ENCODE results near the gene FILIP1L. TPM values are rescaled to one million over a fixed set of nuclear protein-coding genes. Genes with fewer than 3 reads are reported as not detected.

Gene FILIP1L
- total RNA-seq, 3 donors from 2014 or later = 19.8 to 23.7 (median 23.3) TPM

- Histone ChIP-seq H3K4me3 (no peak overlapping the region), H3K4me1 (no peaks in the 10 kb centered on the region), H3K36me3 (no peaks in the 10 kb centered on the region), H3K27me3 (no peaks in the 10 kb centered on the region), H3K27ac (no peak overlapping the region), H3K9me3 (no peaks in the 10 kb centered on the region)
- DNase-seq (ENCODE audit: low spot score in 2 of 2) = no peak
- intact Hi-C loops (cut with DNase I; ENCODE audit: low total_unique reads) = no loop called here
- no peak for TF ChIP-seq CTCF (IDR thresholded peaks at IDR 0.05)
- no peak for TF ChIP-seq POLR2A (IDR thresholded peaks at IDR 0.05)
- TF ChIP-seq POLR2AphosphoS5 (IDR thresholded peaks at IDR 0.05) = no peak
Observed at GRCh38 chr3:100104817-100105413, 9.4 kb downstream of the FILIP1L start.

- Histone ChIP-seq H3K27me3 (no peaks in the 10 kb centered on the region), H3K9me3 (no peaks in the 10 kb centered on the region), H3K27ac (peak overlapping the region in 1 of 2 donors; percentile 10), H3K36me3 (no peaks in the 10 kb centered on the region), H3K4me1 (no peaks in the 10 kb centered on the region), H3K4me3 (no peak overlapping the region)
- DNase-seq (ENCODE audit: low spot score in 2 of 2) = no peak
- no peak for TF ChIP-seq POLR2A (IDR thresholded peaks at IDR 0.05)
- TF ChIP-seq CTCF (IDR thresholded peaks at IDR 0.05) = no peak
- TF ChIP-seq POLR2AphosphoS5 (IDR thresholded peaks at IDR 0.05) = no peak
- intact Hi-C loops (cut with DNase I; ENCODE audit: low total_unique reads) = no loop called here
Observed at GRCh38 chr3:100104442-100104798, 9.9 kb downstream of the FILIP1L start.

DNA sequence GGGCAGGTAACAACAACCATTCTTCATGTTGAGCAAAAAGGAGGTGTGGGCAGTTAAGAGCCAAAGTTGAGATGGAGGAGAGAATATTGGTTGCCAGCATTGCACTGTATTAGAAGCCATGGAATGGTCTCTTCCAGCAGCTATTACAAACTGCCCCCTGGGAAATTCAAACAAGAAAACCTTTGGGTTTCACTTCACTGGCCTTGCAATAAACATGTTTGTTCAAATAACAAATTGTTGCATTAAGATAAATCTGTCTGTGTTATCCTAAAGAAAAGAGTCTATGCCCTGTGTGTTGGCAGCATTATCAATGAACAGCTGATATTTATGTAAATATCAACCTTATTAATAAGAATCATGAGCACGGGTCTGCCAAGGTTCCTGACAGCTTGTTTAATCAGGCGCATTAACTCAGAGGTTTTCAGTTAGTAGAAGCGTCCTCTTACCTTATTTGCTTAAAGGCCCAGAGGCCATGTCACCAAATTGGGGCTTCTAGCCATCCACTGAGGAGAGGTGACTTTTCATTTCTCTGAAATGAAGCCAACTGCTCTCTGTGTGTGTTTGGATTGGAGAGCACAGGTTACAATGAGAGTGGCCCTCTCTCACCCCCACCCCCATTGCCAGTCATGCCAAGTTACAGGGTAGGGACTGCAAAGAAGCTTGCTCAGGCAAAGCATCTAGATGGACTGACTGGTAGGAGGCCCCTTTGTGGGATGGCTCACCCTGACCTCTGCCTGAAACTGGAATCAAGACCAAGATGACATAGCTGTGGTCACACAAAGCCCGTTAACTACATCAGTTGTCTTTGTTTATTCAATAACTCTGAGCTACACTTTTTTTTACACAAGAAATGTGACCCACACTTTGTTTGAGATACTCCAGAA lies 10.5 kb downstream of the FILIP1L start:
- DNase-seq (ENCODE audit: low spot score in 2 of 2) = no peak
- Histone ChIP-seq H3K27me3 (no peaks in the 10 kb centered on the region), H3K4me1 (no peaks in the 10 kb centered on the region), H3K4me3 (no peak overlapping the region), H3K36me3 (no peaks in the 10 kb centered on the region), H3K27ac (no peak overlapping the region), H3K9me3 (no peaks in the 10 kb centered on the region)
- TF ChIP-seq POLR2AphosphoS5 (IDR thresholded peaks at IDR 0.05) (no peak), POLR2A (IDR thresholded peaks at IDR 0.05) (no peak), CTCF (IDR thresholded peaks at IDR 0.05) (no peak)
- intact Hi-C loops (cut with DNase I; ENCODE audit: low total_unique reads) = no loop called here

DNA sequence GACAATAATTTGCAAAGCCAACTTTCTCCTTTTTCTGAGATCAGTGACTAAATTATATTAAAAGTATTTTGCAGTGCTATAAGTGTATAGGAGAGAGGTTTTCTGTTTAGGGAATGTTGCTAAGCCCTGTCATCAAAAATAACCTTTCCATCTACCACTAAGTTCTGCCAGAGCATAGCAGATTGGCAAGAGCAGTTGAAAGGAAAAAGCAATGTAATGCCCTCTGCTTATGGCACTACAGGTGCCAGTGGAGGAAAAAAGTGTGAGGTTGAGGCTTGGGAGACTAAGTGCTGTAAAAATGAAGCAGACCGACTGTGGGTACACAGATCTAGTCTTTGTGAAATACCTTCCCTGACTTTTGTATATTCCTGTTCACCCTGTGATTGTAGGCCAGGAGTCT lies 11.5 kb downstream of the FILIP1L start:
- Histone ChIP-seq H3K4me3 (no peak overlapping the region), H3K4me1 (no peaks in the 10 kb centered on the region), H3K27me3 (no peaks in the 10 kb centered on the region), H3K9me3 (no peaks in the 10 kb centered on the region), H3K27ac (no peak overlapping the region), H3K36me3 (no peaks in the 10 kb centered on the region)
- DNase-seq (ENCODE audit: low spot score in 2 of 2) = no peak
- intact Hi-C loops (cut with DNase I; ENCODE audit: low total_unique reads) = no loop called here
- TF ChIP-seq POLR2A (IDR thresholded peaks at IDR 0.05) = no peak
- no peak for TF ChIP-seq CTCF (IDR thresholded peaks at IDR 0.05)
- TF ChIP-seq POLR2AphosphoS5 (IDR thresholded peaks at IDR 0.05) = no peak

DNA sequence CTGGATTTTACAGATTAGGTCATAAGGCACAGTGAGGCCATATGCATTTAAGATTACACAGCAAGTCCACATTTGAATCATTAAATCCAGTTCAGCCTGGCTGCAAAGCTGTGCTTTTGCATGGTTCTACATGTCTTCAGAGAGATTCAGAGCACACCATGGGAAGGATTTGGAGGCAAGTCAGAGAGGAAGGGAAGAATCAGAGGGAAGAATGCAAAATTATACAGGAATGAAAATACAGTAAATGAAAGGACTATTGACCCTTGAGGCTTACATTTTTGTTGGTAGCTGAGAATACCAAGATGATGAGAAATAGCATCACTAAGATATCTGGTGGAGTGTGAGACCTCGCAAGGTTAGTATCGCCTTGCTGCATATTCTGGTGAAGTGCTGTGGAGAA lies 13.9 kb downstream of the FILIP1L start:
- Histone ChIP-seq H3K4me3 (no peak overlapping the region), H3K27ac (no peak overlapping the region), H3K36me3 (no peaks in the 10 kb centered on the region), H3K9me3 (no peaks in the 10 kb centered on the region), H3K4me1 (no peaks in the 10 kb centered on the region), H3K27me3 (no peaks in the 10 kb centered on the region)
- intact Hi-C loops (cut with DNase I; ENCODE audit: low total_unique reads) = no loop called here
- TF ChIP-seq POLR2AphosphoS5 (IDR thresholded peaks at IDR 0.05) = no peak
- TF ChIP-seq CTCF (IDR thresholded peaks at IDR 0.05) = no peak
- TF ChIP-seq POLR2A (IDR thresholded peaks at IDR 0.05) = no peak
- DNase-seq (ENCODE audit: low spot score in 2 of 2) = no peak

Data from breast epithelium (tissue), 4 donors.